ENCODE data around the gene RANBP10. TPM values are rescaled to one million over a fixed set of nuclear protein-coding genes. Genes with fewer than 3 reads are reported as not detected.
"Not testable (repeated sequence)": the region's sequence is repeated elsewhere in the genome, so short reads cannot be mapped to it uniquely, and the experiment has no call there.

RANBP10 gene
- total and polyA plus RNA-seq, 7 donors: 4.2 to 15.5 (median 7.5) TPM

DNA sequence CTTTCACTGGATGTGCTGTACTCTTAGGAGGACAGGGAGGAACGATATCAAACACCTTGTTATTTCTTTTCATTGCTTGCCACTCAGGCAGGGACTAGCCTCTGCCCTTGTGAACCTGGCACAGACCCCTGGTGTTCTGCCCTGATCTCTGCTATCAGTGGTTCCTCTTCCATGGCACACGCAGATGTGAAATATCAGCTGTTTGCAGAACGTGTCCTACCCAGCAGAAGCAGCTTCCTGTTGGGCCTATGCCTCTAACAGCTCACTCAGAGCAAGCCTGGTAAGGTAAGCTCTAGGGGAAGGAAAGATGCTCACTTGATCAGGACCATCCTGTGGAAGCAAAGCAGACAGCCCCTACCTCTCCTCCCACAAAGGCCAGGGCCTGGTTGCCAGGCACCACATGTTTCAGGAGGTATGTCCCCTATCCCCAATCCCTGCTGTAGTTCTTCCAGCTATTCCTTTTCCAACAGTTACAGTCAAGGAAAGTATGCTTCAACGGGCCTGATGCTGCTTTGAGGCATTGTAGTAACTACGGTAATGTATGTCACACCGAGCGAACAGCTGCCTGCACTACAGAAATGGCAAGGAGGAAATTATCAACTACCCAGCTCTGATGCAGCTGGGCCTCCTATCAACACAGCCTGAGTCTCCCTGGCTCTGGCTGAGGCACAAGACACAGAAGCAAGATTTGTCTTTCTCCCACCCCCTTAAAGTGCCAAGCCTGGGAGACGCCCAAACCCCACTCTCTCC, 46.0 kb downstream of the RANBP10 start:
- H3K36me3 ChIP-seq: no peaks in the 10 kb centered on the region
- 41 to 62% methylated on average over 8 of the region's 8 CpGs for WGBS, 2 donors
- no peaks in the 10 kb centered on the region for H3K4me1 ChIP-seq
- H3K27ac ChIP-seq: no peak overlapping the region
- no peaks in the 10 kb centered on the region for H3K9me3 ChIP-seq
- no peak for TF ChIP-seq POLR2AphosphoS5 (IDR thresholded peaks at IDR 0.05)
- TF ChIP-seq CTCF (IDR thresholded peaks at IDR 0.05): no peak
- no peak for TF ChIP-seq EP300 (IDR thresholded peaks at IDR 0.05)
- no peak for TF ChIP-seq POLR2A (IDR thresholded peaks at IDR 0.05)
- DNase-seq: no peak
- H3K4me3 ChIP-seq: no peak overlapping the region
- intact Hi-C loops (cut with DNase I): no loop called here
- H3K27me3 ChIP-seq: no peaks in the 10 kb centered on the region

- H3K27ac ChIP-seq: no peak overlapping the region
- 94 to 96% methylated on average over 7 of the region's 7 CpGs for WGBS, 2 donors
- intact Hi-C loops (cut with DNase I): no loop called here
- H3K27me3 ChIP-seq: no peaks in the 10 kb centered on the region
- H3K4me3 ChIP-seq: no peak overlapping the region
- TF ChIP-seq POLR2AphosphoS5 (IDR thresholded peaks at IDR 0.05) (no peak), CTCF (IDR thresholded peaks at IDR 0.05) (no peak)
- H3K4me1 ChIP-seq: no peaks in the 10 kb centered on the region
- DNase-seq: no peak
- no peaks in the 10 kb centered on the region for H3K9me3 ChIP-seq
- H3K36me3 ChIP-seq: peaks cover 0 to 2% (median 0%) of the 10 kb centered on the region in 4 donors
Observed at GRCh38 chr16:67758966-67759365, 47.4 kb downstream of the RANBP10 start.

DNA sequence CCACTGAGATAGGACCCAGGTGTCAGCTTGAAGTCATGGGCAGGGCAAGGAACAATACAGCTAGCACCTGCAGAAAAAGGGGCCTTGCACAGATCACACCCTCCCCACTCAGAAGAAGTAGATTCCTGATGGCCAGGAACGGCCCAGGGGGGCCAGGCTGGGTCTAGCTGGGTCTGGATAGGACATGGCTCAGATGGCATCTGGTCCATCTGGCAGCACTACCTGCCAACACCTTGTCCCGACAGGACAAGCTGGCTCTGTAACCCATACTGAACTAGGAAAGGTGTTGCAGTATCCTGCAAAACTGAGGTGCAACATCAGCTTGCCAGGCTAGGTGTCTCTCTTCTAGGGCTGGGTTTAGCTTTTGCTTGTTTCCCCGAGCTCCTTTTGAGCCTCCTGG, 48.4 kb downstream of the RANBP10 start:
- Histone ChIP-seq H3K4me3 (no peak overlapping the region), H3K36me3 (peaks cover 0 to 6% (median 2%) of the 10 kb centered on the region in 4 donors), H3K27me3 (no peaks in the 10 kb centered on the region), H3K27ac (no peak overlapping the region), H3K9me3 (no peaks in the 10 kb centered on the region), H3K4me1 (no peaks in the 10 kb centered on the region)
- no peak for DNase-seq
- 93 to 94% methylated on average over 3 of the region's 3 CpGs for WGBS, 2 donors
- intact Hi-C loops (cut with DNase I): no loop called here
- TF ChIP-seq CTCF (IDR thresholded peaks at IDR 0.05) (no peak), POLR2AphosphoS5 (IDR thresholded peaks at IDR 0.05) (no peak), POLR2A (IDR thresholded peaks at IDR 0.05) (no peak), EP300 (IDR thresholded peaks at IDR 0.05) (no peak)

- H3K4me3 ChIP-seq: no peak overlapping the region
- no peak for TF ChIP-seq POLR2AphosphoS5 (IDR thresholded peaks at IDR 0.05)
- TF ChIP-seq EP300 (IDR thresholded peaks at IDR 0.05): no peak
- TF ChIP-seq CTCF (IDR thresholded peaks at IDR 0.05): no peak
- TF ChIP-seq POLR2A (IDR thresholded peaks at IDR 0.05): no peak
- intact Hi-C loops (cut with DNase I): no loop called here
- H3K27me3 ChIP-seq: no peaks in the 10 kb centered on the region
- no peak overlapping the region for H3K27ac ChIP-seq
- H3K36me3 ChIP-seq: peaks cover 0 to 6% (median 2%) of the 10 kb centered on the region in 4 donors
- H3K4me1 ChIP-seq: no peaks in the 10 kb centered on the region
- H3K9me3 ChIP-seq: no peaks in the 10 kb centered on the region
- 89 to 93% methylated on average over 2 of the region's 2 CpGs for WGBS, 2 donors
- no peak for DNase-seq
Observed at GRCh38 chr16:67752641-67753040, 53.7 kb downstream of the RANBP10 start.

DNA sequence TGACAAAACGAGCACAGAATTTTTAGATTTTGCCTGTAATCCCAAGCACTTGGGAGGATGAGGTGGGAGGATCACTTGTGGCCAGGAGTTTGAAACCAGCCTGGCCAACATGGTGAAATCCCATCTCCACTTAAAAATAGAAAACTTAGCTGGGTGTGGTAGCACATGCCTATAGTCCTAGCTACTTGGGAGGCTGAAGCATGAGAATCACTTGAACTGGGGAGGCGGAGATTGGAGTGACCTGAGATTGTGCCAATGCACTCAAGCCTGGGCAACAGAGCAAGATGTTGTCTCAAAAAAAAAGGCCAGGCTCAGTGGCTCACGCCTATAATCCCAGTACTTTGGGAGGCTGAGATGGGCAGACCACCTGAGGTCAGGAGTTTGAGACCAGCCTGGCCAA, 55.0 kb downstream of the RANBP10 start:
- WGBS, 2 donors: 98 to 99% methylated on average over 3 of the region's 3 CpGs
- H3K27ac ChIP-seq; H3K36me3 ChIP-seq; DNase-seq; H3K4me3 ChIP-seq; H3K27me3 ChIP-seq; H3K9me3 ChIP-seq; intact Hi-C loops (cut with DNase I); H3K4me1 ChIP-seq: not testable (repeated sequence)
